Upper lobe of left lung (tissue), 4 donors: Measurements from ENCODE around the gene QPCTL.

Experiments used
- EP300 ChIP-seq, 4 donors: sonication (generic); formaldehyde crosslinking; IDR thresholded peaks; one replicate each; pipeline ENCODE4 v1.5.1; 2017; ENCODE audit warnings: antibody characterized with exemption in 4 of 4, control low read depth in 2 of 4
- POLR2A ChIP-seq, 4 donors: fragments of 450-650 bp; IDR thresholded peaks; one replicate each; pipeline ENCODE4 v1.5.1; 2016 to 2017; ENCODE audit warnings: antibody characterized with exemption in 4 of 4, mild to moderate bottlenecking in 2 of 4
- POLR2AphosphoS5 ChIP-seq, 2 donors: sonication (generic); formaldehyde crosslinking; IDR thresholded peaks; one replicate each; pipeline ENCODE4 v1.5.1; 2017; ENCODE audit warnings: antibody characterized with exemption in 2 of 2
- TF ChIP-seq, protein P1 (sequence below), 6 experiments: fragments of 450-650 bp in 4 of 6; fragments of 200-600 bp in 2 of 6; sonication (generic) in 2 of 6; IDR thresholded peaks; one replicate each; pipeline ENCODE4 v1.5.1; 2016 to 2019; ENCODE audit warnings: antibody characterized with exemption in 6 of 6

DNA sequence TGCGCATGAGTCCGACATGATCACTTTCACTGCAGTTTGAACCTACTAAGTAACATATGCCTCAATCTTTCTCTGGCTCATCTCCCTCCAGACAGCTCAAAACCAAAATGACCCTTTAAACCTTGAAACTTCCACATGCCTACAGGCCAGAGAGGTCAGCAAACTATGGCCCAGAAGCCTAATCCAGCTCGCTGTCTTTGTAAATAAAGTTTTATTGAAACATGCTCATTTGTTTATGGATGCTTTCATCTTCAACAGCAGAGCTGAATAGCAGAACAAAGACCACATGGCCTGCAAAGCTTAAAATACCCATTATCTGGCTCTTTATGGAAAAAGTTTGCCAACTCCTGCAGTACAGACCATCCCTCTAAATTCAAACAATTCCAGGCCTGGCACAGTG lies 22.7 kb downstream of the QPCTL start:
- TF ChIP-seq, protein P1, sequence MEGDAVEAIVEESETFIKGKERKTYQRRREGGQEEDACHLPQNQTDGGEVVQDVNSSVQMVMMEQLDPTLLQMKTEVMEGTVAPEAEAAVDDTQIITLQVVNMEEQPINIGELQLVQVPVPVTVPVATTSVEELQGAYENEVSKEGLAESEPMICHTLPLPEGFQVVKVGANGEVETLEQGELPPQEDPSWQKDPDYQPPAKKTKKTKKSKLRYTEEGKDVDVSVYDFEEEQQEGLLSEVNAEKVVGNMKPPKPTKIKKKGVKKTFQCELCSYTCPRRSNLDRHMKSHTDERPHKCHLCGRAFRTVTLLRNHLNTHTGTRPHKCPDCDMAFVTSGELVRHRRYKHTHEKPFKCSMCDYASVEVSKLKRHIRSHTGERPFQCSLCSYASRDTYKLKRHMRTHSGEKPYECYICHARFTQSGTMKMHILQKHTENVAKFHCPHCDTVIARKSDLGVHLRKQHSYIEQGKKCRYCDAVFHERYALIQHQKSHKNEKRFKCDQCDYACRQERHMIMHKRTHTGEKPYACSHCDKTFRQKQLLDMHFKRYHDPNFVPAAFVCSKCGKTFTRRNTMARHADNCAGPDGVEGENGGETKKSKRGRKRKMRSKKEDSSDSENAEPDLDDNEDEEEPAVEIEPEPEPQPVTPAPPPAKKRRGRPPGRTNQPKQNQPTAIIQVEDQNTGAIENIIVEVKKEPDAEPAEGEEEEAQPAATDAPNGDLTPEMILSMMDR (IDR thresholded peaks at IDR 0.05), result no peak
- TF ChIP-seq POLR2A (IDR thresholded peaks at IDR 0.05) (no peak), POLR2AphosphoS5 (IDR thresholded peaks at IDR 0.05) (no peak), EP300 (IDR thresholded peaks at IDR 0.05) (no peak)
